Prostate gland (tissue), 2 donors: ENCODE results near the gene CD79B. TPM values are rescaled to one million over a fixed set of nuclear protein-coding genes. Genes with fewer than 3 reads are reported as not detected.
"Not testable (repeated sequence)": the region's sequence is repeated elsewhere in the genome, so short reads cannot be mapped to it uniquely, and the experiment has no call there.

Experiments used
- DNase-seq: peaks from one replicate; pipeline ENCODE4 v3.0.0-alpha.2; 2019; ENCODE audit warnings: low spot score
- H3K27ac ChIP-seq, 2 donors: fragments of 200-600 bp; sonication (generic); 2 replicates each; pipeline ENCODE4 v1.5.1; 2017 to 2019
- H3K27me3 ChIP-seq: fragments of 200-600 bp; sonication (generic); replicated peaks from 2 replicates; pipeline ENCODE4 v1.5.1; 2019; ENCODE audit not compliant: insufficient read depth
- H3K36me3 ChIP-seq, 2 donors: fragments of 200-600 bp; sonication (generic); 1 replicate in 1 of 2; 2 replicates in 1 of 2; pipeline versions ENCODE4 v1.5.1 to v1.8.1; 2017 to 2019
- H3K4me1 ChIP-seq: fragments of 200-600 bp; sonication (generic); replicated peaks from 2 replicates; pipeline ENCODE4 v1.5.1; 2019
- H3K4me3 ChIP-seq, 2 donors: fragments of 200-600 bp; sonication (generic); 2 replicates each; pipeline ENCODE4 v1.5.1; 2017 to 2019
- H3K9me3 ChIP-seq: fragments of 200-600 bp; sonication (generic); 2 replicates; pipeline ENCODE4 v1.5.1; 2017
- POLR2A ChIP-seq: fragments of 450-650 bp; IDR thresholded peaks from one replicate; pipeline ENCODE4 v1.6.1; 2016; ENCODE audit warnings: antibody characterized with exemption, mild to moderate bottlenecking
- POLR2AphosphoS5 ChIP-seq: sonication (generic); formaldehyde crosslinking; IDR thresholded peaks from one replicate; pipeline ENCODE4 v1.6.1; 2017; ENCODE audit warnings: antibody characterized with exemption
- whole genome bisulfite sequencing: methylation state at CpG from one replicate; pipeline ENCODE4 v1.1.5; 2018; 5-methylcytosine and 5-hydroxymethylcytosine counted together
- intact Hi-C: fragments of 100-400 bp; cut with DNase I; formaldehyde crosslinking; loops from one replicate; pipeline ENCODE4 v1.14.2; 2022
- small RNA-seq, 2 donors: library from RNA; depleted of rRNA; stranded (forward); fragments of <200 nt; gene quantifications; one replicate each; pipeline ENCODE3, GENCODE V24; 2016
- total RNA-seq, 2 donors: library from RNA; depleted of rRNA; stranded (reverse); fragments of >200 nt; gene quantifications; one replicate each; pipeline ENCODE4 v1.1.0, GENCODE V29; 2016
- TF ChIP-seq, protein P1 (sequence below), 4 experiments: fragments of 200-600 bp in 2 of 4; fragments of 450-650 bp in 2 of 4; sonication (generic) in 2 of 4; IDR thresholded peaks; 1 replicate in 3 of 4; 2 replicates in 1 of 4; pipeline ENCODE4 v1.5.1; 2016 to 2019; ENCODE audit warnings: antibody characterized with exemption in 4 of 4, mild to moderate bottlenecking in 2 of 4, moderate library complexity in 2 of 4

CD79B gene
- total RNA-seq, 2 donors from 2014 or later: 1.6 to 2.2 TPM

DNA sequence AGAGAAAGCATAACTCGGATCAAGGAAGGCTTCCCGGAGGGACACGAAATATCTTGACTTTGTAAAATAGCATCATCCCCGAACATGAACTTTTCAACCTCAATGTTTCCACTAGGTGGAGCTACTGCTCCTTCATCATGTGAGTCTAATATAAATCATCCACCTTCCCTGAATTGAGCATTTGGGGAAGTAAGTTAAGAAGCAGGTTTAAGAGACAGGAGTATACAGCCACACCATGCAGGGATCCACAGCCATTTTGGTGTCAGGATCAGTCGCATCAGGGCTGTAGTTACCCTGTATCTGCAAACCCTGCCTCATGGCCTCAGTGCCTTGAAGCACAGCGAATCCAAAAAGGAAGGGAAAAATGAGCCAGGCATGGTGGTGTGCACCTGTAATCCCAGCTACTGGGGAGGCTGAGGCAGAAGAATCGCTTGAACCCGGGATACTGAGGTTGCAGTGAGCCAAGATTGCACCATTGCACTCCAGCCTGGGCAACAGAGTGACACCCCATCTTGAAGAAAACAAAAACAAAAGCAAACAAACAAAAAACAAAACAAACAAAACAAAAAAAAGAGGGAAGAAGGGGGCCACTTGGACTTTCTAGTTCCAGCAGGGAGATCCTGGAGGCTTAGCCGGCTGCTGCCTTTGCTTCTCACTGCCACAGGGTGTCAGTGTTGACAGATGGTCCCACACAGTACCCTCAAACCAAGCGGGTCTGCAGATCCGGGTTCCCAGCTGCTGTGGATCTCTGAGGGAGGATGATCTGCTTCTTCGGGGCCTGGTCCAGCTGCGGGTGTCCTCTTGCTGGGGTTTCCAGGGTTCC, 42.9 kb downstream of the CD79B start:
- TF ChIP-seq, protein P1, sequence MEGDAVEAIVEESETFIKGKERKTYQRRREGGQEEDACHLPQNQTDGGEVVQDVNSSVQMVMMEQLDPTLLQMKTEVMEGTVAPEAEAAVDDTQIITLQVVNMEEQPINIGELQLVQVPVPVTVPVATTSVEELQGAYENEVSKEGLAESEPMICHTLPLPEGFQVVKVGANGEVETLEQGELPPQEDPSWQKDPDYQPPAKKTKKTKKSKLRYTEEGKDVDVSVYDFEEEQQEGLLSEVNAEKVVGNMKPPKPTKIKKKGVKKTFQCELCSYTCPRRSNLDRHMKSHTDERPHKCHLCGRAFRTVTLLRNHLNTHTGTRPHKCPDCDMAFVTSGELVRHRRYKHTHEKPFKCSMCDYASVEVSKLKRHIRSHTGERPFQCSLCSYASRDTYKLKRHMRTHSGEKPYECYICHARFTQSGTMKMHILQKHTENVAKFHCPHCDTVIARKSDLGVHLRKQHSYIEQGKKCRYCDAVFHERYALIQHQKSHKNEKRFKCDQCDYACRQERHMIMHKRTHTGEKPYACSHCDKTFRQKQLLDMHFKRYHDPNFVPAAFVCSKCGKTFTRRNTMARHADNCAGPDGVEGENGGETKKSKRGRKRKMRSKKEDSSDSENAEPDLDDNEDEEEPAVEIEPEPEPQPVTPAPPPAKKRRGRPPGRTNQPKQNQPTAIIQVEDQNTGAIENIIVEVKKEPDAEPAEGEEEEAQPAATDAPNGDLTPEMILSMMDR (IDR thresholded peaks at IDR 0.05): peak in 2 of 4 experiments; percentile 11 to 41
- H3K9me3 ChIP-seq, H3K4me3 ChIP-seq, H3K36me3 ChIP-seq, H3K27ac ChIP-seq, DNase-seq, intact Hi-C loops, H3K27me3 ChIP-seq, H3K4me1 ChIP-seq: not testable (repeated sequence)
- WGBS: 36% methylated on average over 13 of the region's 13 CpGs

DNA sequence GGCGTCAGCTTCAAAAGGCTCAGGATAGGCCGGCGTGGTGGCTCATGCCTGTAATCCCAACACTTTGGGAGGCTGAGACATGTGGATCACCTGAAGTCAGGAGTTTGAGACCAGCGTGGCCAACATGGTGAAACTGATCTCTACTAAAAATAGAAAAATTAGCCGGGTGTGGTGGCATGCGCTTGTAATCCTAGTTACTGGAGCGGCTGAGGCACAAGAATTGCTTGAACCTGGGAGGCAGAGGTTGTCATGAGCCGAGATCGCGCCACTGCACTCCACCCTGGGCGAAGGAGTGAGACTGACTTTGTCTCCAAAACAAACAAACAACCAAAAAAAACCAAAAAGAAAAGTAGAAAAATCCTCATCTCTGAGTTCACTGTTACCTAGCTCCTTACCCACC, 47.0 kb downstream of the CD79B start:
- H3K4me1 ChIP-seq, DNase-seq, H3K36me3 ChIP-seq, H3K9me3 ChIP-seq, H3K27me3 ChIP-seq, H3K4me3 ChIP-seq, H3K27ac ChIP-seq, intact Hi-C loops: not testable (repeated sequence)
- 91% methylated on average over 11 of the region's 11 CpGs for WGBS

DNA sequence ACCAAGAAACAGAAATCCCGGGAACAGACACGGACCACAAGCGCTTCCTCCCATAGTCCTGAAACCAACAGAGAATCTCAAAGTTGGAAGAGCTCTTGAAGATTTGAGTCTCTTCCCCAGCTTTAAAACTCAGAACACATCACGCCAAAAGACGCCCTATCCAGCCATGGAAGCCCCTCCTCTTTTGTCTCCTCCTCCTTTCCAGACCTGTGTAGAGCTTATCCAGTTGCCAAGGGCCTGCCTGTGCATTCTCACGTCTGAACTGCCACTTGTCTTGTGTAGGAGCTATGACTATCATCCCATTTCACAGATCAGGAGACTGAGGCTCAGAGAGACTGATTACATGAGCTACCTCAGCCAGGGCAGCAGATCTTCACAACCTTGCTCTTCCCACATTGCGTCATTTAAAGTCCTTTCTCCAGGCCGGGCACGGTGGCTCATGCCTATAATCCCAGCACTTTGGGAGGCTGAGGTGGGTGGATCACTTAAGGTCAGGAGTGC, 49.5 kb downstream of the CD79B start:
- WGBS: 78% methylated on average over 9 of the region's 9 CpGs
- H3K27me3 ChIP-seq, DNase-seq, H3K4me1 ChIP-seq, H3K27ac ChIP-seq, H3K9me3 ChIP-seq, intact Hi-C loops, H3K36me3 ChIP-seq, H3K4me3 ChIP-seq: not testable (repeated sequence)

DNA sequence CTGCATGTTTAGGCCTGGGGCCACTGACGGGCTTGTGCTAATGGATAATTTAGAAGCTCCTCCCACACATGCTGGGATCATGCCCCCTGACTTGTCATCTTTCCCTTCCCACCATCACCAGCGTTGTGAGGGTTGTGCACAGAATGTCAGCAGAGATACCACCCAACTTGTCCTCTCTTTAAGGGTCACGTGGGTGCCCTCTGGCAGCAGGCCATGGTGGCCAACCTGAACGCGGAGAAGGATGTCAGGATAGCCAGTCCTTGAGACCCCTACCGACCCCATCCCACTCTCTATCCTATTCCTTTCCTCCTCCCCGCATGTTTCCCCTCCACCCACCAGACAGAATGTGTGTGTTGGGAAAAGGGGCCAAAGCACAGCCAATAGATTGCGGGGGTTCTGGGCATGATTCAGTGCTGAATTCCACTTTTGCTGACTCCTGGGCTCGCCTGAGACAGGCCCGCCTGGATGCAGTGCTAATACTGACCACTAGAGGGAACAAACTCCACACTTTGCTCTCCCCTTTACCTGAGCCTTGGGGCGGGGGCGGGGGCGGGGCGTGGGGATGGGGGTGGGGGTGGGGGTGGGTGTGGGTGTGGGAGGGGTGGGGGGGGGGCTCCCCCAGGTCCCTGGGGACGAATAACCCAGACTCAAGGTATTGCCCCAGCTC, 50.1 kb downstream of the CD79B start, which contains the start of gene GH2:
TSS of gene GH2 (minus strand) at position 10 of the 667 bp plus-strand sequence. CDS start 143 bp downstream, outside the sequence.
- 40% methylated on average over 13 of the region's 15 CpGs for WGBS
- no peaks in the 10 kb centered on the region for H3K36me3 ChIP-seq
- TF ChIP-seq POLR2AphosphoS5: no peak
- TF ChIP-seq, protein P1 (IDR thresholded peaks at IDR 0.05): peak; percentile 13 to 50 (median 18)
- H3K27ac ChIP-seq: no peak within 1 kb of the TSS
- DNase-seq: peak; percentile 10
- H3K9me3 ChIP-seq: no peaks in the 10 kb centered on the region
- no peak within 1 kb of the TSS for H3K4me3 ChIP-seq
- H3K4me1 ChIP-seq: no peaks in the 10 kb centered on the region
- no peaks in the 10 kb centered on the region for H3K27me3 ChIP-seq
- intact Hi-C loops: no loop called here

DNA sequence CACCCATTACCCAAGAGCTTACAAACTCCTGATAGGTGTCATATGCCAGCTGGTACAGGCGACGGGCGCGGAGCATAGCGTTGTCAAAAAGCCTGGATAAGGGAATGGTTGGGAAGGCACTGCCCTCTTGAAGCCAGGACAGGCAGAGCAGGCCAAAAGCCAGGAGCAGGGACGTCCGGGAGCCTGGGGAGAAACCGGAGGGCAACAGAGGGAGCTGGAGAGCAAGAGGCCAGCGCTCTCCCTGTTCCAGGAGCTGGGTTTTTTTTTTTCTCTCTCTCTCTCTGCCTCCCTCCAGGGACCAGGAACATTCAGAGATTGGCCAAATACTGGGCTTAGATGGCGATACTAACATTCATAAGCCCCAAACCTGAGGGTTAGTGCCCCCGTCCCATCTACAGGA, 50.8 kb downstream of the CD79B start:
- 73% methylated on average over 11 of the region's 11 CpGs for WGBS
- H3K27me3 ChIP-seq, intact Hi-C loops, H3K27ac ChIP-seq, DNase-seq, H3K36me3 ChIP-seq, H3K9me3 ChIP-seq, H3K4me1 ChIP-seq, H3K4me3 ChIP-seq: not testable (repeated sequence)

DNA sequence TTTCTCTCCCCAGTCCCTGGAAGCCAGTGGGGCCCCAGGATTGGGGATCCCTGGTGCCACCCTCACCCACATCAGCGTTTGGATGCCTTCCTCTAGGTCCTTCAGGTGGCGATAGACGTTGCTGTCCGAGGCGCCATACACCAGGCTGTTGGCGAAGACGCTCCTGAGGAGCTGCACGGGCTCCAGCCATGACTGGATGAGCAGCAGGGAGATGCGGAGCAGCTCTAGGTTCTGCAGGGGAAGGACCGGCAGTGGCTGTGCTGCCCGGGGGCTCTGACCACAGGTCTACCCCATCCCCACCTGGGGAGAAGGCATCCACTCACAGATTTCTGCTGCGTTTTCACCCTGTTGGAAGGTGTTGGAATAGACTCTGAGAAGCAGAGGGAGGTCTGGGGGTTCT, 51.4 kb downstream of the CD79B start:
- intact Hi-C loops: no loop called here

More for the DNA sequence above, 51.4 kb downstream of the CD79B start:
- Histone ChIP-seq H3K9me3 (no peaks in the 10 kb centered on the region), H3K4me1 (no peaks in the 10 kb centered on the region), H3K4me3 (no peak overlapping the region), H3K27ac (no peak overlapping the region), H3K27me3 (no peaks in the 10 kb centered on the region), H3K36me3 (no peaks in the 10 kb centered on the region)
- 77% methylated on average over 12 of the region's 12 CpGs for WGBS
- no peak for DNase-seq
- TF ChIP-seq POLR2A: no peak
- TF ChIP-seq, protein P1 (IDR thresholded peaks at IDR 0.05): no peak
- TF ChIP-seq POLR2AphosphoS5: no peak

Small RNA genes within 50 kb of the gene (small RNA-seq; reads per million reads assigned to genes)
- gene AC040958.1 (0 reads per million in 2 donors), gene AC127029.1 (0 reads per million in 2 donors), gene GH1 (0 reads per million in 2 donors)

Other genes with a start within 250 kb of the CD79B start
- gene LIMD2, start 232.2 kb downstream of the CD79B start, total RNA-seq: 10 to 100 TPM; 29.9 to 51.9 TPM
- 10 to 100 TPM; 15.7 to 37.1 TPM for gene STRADA, start 190.5 kb downstream of the CD79B start, total RNA-seq
- gene CCDC47, start 158.7 kb downstream of the CD79B start, total RNA-seq: 10 to 100 TPM; 50.3 to 90.8 TPM
- gene DDX42, start 158.2 kb downstream of the CD79B start, total RNA-seq: 100 to 1,000 TPM in 1 of 2 donors, 10 to 100 TPM in 1; 71.0 to 105 TPM
- 100 to 1,000 TPM in 1 of 2 donors, 10 to 100 TPM in 1; 94.0 to 109 TPM for gene PSMC5, start 104.9 kb downstream of the CD79B start, total RNA-seq
- gene FTSJ3, start 104.7 kb downstream of the CD79B start, total RNA-seq: 10 to 100 TPM; 29.4 to 46.6 TPM
- gene SMARCD2, start 89.6 kb downstream of the CD79B start, total RNA-seq: 100 to 1,000 TPM; 182 to 247 TPM
- gene CSH2, start 58.7 kb downstream of the CD79B start, total RNA-seq: not detected
- not detected for gene GH2, start 50.4 kb downstream of the CD79B start, total RNA-seq
- not detected for gene CSH1, start 35.8 kb downstream of the CD79B start, total RNA-seq
- gene CSHL1, start 21.1 kb downstream of the CD79B start, total RNA-seq: under 1 TPM in 1 of 2 donors, not detected in 1; 0.34 TPM
- not detected for gene GH1, start 13.5 kb downstream of the CD79B start, total RNA-seq
- gene SCN4A, start 40.6 kb upstream of the CD79B start, total RNA-seq: under 1 TPM; 0.23 TPM
- under 1 TPM; 0.09 to 0.74 TPM for gene PRR29, start 66.0 kb upstream of the CD79B start, total RNA-seq
- 10 to 100 TPM in 1 of 2 donors, 1 to 10 TPM in 1; 7.3 to 12.6 TPM for gene ICAM2, start 88.3 kb upstream of the CD79B start, total RNA-seq
- gene ERN1, start 197.8 kb upstream of the CD79B start, total RNA-seq: 10 to 100 TPM; 14.4 to 21.4 TPM